Measurements from ENCODE around the gene ZNF592.

DNA sequence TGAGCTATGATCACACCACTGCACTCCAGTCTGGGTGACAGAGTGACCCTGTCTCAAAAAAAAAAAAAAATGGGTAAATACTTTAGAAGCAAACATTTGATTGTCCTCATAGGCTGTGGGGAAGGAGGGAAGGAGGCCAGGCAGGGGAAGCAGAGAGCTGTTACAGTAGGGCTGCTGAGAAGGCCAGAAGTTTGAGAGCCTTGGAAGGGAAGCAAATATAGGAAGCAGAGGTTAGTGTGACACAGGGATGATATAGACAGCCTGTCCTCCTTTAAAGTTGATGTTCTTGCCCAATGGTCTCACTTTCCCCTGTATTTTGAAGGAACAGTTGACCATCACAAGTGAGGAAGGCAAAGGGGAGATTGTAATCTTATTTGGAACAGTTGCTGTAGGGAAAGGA, 63.4 kb downstream of the ZNF592 start:
- TF ChIP-seq POLR2A (IDR thresholded peaks at IDR 0.05), result no peak
- TF ChIP-seq, protein P1, sequence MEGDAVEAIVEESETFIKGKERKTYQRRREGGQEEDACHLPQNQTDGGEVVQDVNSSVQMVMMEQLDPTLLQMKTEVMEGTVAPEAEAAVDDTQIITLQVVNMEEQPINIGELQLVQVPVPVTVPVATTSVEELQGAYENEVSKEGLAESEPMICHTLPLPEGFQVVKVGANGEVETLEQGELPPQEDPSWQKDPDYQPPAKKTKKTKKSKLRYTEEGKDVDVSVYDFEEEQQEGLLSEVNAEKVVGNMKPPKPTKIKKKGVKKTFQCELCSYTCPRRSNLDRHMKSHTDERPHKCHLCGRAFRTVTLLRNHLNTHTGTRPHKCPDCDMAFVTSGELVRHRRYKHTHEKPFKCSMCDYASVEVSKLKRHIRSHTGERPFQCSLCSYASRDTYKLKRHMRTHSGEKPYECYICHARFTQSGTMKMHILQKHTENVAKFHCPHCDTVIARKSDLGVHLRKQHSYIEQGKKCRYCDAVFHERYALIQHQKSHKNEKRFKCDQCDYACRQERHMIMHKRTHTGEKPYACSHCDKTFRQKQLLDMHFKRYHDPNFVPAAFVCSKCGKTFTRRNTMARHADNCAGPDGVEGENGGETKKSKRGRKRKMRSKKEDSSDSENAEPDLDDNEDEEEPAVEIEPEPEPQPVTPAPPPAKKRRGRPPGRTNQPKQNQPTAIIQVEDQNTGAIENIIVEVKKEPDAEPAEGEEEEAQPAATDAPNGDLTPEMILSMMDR (IDR thresholded peaks at IDR 0.05), result no peak
